Fibroblast of skin of right biceps (primary cell): ENCODE results near the gene AP2S1.
"Not testable (repeated sequence)": the region's sequence is repeated elsewhere in the genome, so short reads cannot be mapped to it uniquely, and the experiment has no call there.

Experiments
- DNase-seq: peaks from one replicate; pipeline ENCODE4 v3.0.0-alpha.2; 2013

AP2S1 gene

GRCh38 chr19:46850228-46851203, at the start of gene AP2S1:
Gene AP2S1, minus strand, starts transcription at chr19:46850846. Its CDS starts 80 bp downstream, at chr19:46850766.
- DNase-seq: peak; percentile 99

DNA sequence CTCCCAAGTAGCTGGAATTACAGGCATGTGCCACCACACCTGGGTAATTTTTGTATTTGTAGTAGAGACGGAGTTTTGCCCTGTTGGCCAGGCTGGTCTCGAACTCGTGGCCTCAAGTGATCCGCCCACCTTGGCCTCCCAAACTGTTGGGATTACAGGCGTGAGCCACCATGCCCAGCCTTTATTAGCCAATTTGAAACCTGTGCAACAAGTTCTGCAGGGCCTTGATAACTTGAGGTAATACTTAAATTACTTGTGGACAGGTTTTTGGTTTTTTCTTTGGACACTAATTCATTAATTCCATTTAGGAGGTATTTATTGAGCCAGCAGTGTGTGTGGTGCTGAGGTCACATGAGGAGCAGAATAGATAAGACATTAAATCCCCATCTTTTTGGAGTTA, 49.7 kb upstream of the AP2S1 start:
- no peak for DNase-seq

DNA sequence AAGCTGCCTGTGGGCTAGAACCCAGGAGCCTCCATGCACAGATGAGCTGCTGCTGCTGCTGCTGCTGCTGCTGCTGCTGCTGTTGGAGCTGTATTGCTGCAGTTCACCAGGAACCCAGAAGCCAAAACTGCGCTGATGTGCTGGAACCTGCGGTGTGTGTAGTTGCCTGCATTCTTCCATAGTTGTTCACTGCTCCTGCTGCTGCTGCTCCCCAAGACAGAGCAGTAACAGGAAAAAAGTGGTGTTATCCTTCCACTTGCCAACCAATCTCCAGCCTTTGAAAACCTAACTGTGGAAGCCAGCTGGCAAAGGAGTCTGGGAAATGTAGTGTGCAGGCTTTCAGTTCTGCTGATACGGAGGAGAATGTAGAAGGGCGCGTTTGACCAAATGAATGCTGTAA, 48.1 kb upstream of the AP2S1 start:
- peak; percentile 78 for DNase-seq

DNA sequence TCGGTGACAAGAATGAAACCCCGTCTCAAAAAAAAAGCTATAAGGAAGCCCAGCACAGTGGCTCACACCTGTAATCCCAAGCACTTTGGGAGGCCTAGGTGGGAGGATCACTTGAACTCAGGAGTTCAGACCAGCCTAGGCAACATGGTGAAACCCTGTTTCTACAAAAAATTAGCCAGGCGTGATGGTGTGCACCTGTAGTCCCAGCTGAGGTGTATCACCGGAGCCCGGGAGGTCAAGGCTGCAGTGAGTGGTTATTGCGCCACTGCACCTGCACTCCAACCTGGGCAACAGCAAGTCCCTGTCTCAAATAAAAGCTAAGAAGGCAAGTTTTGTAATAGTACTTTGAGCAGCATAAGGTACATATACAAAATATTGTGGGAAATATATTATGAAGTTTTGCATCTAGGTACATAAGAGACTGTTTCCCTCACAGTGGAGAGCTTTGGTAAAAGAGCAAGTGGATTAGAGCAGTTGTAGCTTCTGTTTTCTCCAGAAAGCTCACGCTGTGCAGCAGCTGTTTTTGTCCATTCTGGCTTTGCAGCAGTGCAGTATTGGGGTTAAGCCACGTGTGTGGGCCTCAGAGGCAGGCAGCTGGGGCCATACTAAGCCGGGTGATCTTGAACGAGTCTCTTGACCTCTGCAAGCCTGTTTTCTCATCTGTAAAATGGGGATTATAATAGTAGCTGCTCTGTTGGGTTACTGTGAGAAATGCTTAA, 45.6 kb upstream of the AP2S1 start:
- DNase-seq: no peak

- no peak for DNase-seq
Measured at GRCh38 chr19:46892252-46893179, 41.9 kb upstream of the AP2S1 start.

GRCh38 chr19:46890423-46891170, 40.0 kb upstream of the AP2S1 start:
- DNase-seq: peak; percentile 77

GRCh38 chr19:46887240-46887782, 36.7 kb upstream of the AP2S1 start:
- DNase-seq: no peak

DNA sequence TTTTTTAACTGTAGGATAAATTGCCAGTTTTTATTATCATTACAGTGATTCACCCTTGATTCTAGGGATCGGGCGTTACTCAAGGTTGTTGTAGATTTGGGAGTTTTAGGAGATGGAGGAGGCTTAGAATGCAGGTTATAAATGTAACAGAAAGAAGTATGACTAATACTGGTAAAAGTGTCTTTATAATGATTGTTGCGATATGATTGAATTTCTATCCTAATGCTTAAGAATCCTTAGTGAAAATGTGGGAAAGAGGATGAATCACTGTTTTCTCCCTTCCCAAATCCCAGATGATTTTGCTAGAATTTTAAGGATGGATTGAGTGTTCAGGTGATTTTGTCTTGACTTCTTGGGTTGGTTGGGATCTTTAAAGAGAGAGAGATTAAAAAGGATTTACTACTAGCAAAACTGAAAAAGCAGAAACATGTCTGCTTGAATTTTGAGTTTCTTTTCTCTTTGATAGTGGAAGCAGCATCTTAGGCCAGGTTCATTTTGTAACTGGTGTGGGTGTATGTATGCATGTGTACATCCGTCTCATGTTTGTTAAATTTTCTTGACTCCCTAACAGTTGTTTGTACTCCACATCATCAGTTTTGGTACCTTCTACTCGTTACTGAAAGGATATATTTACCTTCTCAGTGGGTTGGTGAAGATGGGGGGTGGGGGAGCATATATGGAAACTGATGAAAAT, 36.0 kb upstream of the AP2S1 start:
- DNase-seq: peak; percentile 79

DNA sequence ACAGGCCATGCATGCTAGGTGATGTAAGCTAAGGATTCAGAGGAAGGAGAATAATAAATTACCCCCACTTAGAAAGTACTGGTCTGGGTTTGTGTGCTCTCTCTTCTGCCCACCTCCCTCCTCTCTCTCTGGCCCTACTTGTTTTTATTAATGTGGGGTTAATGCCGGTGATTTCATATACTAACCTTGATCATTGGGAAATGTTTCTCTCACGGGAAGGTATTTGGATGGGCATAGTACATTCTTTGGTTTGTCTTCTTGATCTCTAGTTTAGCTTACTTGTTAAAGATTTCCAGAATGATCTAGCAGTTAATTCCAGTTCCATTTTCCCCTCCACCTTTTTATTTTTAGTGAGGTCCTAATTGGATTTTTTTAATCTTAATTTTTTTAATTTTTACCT, 34.8 kb upstream of the AP2S1 start:
- DNase-seq: no peak

GRCh38 chr19:46882751-46883150, 32.1 kb upstream of the AP2S1 start:
- DNase-seq: not testable (repeated sequence)

- DNase-seq: peak; percentile 43
Measured at GRCh38 chr19:46882034-46882433, 31.4 kb upstream of the AP2S1 start.

DNA sequence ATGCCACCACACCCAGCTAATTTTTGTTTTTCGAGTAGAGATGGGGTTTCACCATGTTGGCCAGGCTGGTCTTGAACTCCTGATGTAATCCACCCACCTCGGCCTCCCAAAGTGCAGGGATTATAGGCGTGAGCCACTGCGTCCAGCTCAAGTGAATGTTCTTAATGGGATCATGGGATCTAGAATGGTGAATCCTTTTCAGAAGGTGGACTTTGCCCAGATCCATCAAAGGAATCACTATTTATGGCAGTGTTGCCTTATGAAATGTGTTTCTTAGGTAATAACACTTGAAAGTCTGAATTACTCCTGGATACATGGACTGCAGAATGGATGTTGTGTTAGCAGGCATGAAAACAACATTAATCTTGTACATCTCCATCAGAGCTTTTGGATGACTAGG, 30.4 kb upstream of the AP2S1 start:
- DNase-seq: no peak

DNA sequence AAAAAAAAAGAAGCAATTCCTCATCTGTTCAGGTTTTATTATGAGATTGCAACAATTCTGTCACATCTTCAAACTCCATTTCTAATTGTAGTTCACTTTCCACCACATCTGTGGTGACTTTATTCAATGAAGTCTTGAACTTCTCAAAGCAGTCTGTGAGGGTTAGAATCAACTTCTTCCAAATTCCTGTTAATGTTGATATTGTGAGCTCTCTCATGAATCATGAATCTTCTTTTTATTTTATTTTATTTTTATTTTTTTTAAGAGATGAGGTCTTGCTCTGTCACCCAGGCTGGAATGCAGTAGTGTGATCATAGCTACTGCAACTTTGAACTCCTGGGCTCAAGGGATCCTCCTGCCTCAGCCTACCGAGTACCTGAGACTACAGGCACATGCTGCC, 29.8 kb upstream of the AP2S1 start:
- DNase-seq: peak; percentile 41

DNA sequence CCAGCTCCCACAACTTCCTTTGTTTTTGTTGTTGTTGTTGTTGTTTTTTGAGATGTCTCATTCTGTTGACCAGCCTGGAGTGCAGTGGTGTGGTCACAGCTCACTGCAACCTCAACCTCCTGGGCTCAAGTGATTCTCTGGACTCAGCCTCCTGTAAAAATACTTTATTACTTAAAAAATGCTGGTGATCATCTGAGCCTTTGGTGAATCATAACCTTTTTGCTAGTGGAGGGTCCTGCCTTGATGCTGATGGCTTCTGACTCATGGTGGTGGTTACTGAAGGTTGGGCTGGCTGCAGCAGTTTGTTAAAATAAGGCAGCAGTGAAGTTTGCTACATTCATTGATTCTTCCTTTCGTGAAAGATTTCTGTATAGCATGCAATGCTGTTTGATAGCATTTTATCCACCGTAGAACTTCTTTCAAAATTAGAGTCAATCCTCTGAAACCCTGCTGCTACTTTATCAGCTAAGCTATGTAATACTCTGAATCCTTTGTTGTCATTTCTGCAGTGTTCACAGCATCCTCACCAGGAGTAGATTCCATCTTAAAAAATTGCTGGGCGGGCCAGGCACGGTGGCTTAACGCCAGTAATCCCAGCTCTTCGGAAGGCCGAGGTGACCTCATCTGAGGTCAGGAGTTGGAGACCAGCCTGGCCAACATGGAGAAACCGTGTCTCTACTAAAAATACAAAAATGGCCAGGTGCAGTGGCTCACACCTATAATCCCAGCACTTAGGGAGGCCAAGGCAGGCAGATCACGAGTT, 28.1 kb upstream of the AP2S1 start:
- DNase-seq: peak; percentile 92

GRCh38 chr19:46875657-46876056, 25.0 kb upstream of the AP2S1 start:
- no peak for DNase-seq

- DNase-seq: no peak
Measured at GRCh38 chr19:46875234-46875633, 24.6 kb upstream of the AP2S1 start.

- no peak for DNase-seq
Measured at GRCh38 chr19:46872967-46873366, 22.3 kb upstream of the AP2S1 start.

DNA sequence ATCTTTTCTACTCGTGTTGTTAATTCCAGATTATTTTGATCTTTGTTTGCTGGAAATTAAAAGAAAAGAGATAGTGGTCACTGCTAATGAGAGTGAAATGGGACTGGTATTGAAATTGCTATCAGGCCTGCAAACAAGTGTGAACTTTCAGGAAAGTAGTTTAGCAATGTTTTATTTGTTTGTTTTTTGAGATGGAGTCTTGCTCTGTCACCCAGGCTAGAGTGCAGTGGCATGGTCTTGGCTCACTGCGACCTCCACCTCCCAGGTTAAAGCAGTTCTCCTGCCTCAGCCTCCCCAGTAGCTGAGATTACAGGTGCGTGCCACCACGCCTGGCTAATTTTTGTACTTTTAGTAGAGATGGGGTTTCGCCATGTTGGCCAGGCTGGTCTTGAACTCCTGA, 20.5 kb upstream of the AP2S1 start:
- not testable (repeated sequence) for DNase-seq

GRCh38 chr19:46868025-46868802, 17.6 kb upstream of the AP2S1 start:
- DNase-seq: no peak

GRCh38 chr19:46867170-46867569, 16.5 kb upstream of the AP2S1 start:
- DNase-seq: no peak
